CD4-positive, alpha-beta T cell (primary cell): Measurements from ENCODE around the gene ARHGEF33. TPM values are rescaled to one million over a fixed set of nuclear protein-coding genes. Genes with fewer than 3 reads are reported as not detected.

Source experiments
- ATAC-seq: fragments of 200-7000 bp; cut with Tn5 transposase; one replicate; pipeline ENCODE4 v1.10.0; 2022; ENCODE audit warnings: mild to moderate bottlenecking; ENCODE audit not compliant: poor library complexity
- CTCF ChIA-PET: fragments of 350-600 bp; sonication (Branson Sonifier 250); formaldehyde crosslinking; loops from one replicate; lab custom pipeline; 2021; ENCODE audit warnings: antibody characterized with exemption, inconsistent platforms; lab: Charles Lee
- POLR2A ChIA-PET: fragments of 350-600 bp; sonication (Branson Sonifier 250); formaldehyde crosslinking; loops from one replicate; lab custom pipeline; 2021; ENCODE audit warnings: antibody characterized with exemption, inconsistent platforms; lab: Charles Lee
- DNase-seq, 14 experiments: peaks; one replicate each; pipeline ENCODE4 v3.0.0-alpha.2; 2013 to 2020; ENCODE audit warnings: mixed read lengths in 2 of 14
- H3K27ac ChIP-seq, 2 donors: one replicate each; pipeline versions ENCODE4 v1.5.1 to v1.7.0; 2013; ENCODE audit warnings: low read length in 2 of 2, low read depth in 1 of 2, mild to moderate bottlenecking in 1 of 2
- H3K27me3 ChIP-seq, 2 experiments: 1 replicate in 1 of 2; 2 replicates in 1 of 2; pipeline versions ENCODE4 v1.6.1 to v1.7.0; 2013; ENCODE audit warnings: low read length in 2 of 2, control low read depth in 1 of 2, mild to moderate bottlenecking in 1 of 2, moderate library complexity in 1 of 2; ENCODE audit not compliant: insufficient read depth in 2 of 2, control insufficient read depth in 1 of 2
- H3K36me3 ChIP-seq: one replicate; pipeline ENCODE4 v1.6.1; 2013; ENCODE audit warnings: low read length, control low read depth; ENCODE audit not compliant: insufficient read depth
- H3K4me1 ChIP-seq: one replicate; pipeline ENCODE4 v1.6.1; 2013; ENCODE audit warnings: low read length, control low read depth; ENCODE audit not compliant: insufficient read depth
- H3K4me3 ChIP-seq: one replicate; pipeline ENCODE4 v1.5.1; 2013; ENCODE audit warnings: mild to moderate bottlenecking, low read length, moderate library complexity
- H3K9me3 ChIP-seq, 2 experiments: 1 replicate in 1 of 2; 2 replicates in 1 of 2; pipeline versions ENCODE4 v1.6.1 to v1.7.0; 2013; ENCODE audit warnings: low read length in 2 of 2, mild to moderate bottlenecking in 2 of 2, control low read depth in 1 of 2, moderate library complexity in 1 of 2; ENCODE audit not compliant: control insufficient read depth in 1 of 2, insufficient read depth in 1 of 2
- H3K27ac Mint-ChIP-seq: one replicate; pipeline ENCODE4 v1.8.0; 2020; ENCODE audit warnings: mixed read lengths
- H3K27me3 Mint-ChIP-seq: one replicate; pipeline ENCODE4 v1.8.0; 2021; ENCODE audit warnings: mixed read lengths
- H3K36me3 Mint-ChIP-seq: one replicate; pipeline ENCODE4 v1.8.0; 2021; ENCODE audit warnings: low read depth, mixed read lengths
- H3K4me1 Mint-ChIP-seq: one replicate; pipeline ENCODE4 v1.8.0; 2021; ENCODE audit warnings: low read depth, mixed read lengths
- H3K4me3 Mint-ChIP-seq: one replicate; pipeline ENCODE4 v1.8.0; 2020; ENCODE audit warnings: mild to moderate bottlenecking, mixed read lengths
- H3K9me3 Mint-ChIP-seq: one replicate; pipeline ENCODE4 v1.8.0; 2020; ENCODE audit warnings: mixed read lengths
- CTCF ChIP-seq: fragments of 200-600 bp; IDR thresholded peaks from one replicate; pipeline ENCODE4 v1.8.0; 2022; ENCODE audit warnings: antibody characterized with exemption, mild to moderate bottlenecking
- intact Hi-C, 2 experiments: fragments of 100-400 bp; cut with DNase I in 1 of 2; cut with micrococcal nuclease in 1 of 2; formaldehyde crosslinking; loops; one replicate each; pipeline versions ENCODE4 v1.15.1 to v1.9.0; 2023 to 2025; cut with DNase I, micrococcal nuclease
- total RNA-seq, 174 experiments: library from RNA in 2 of 174; stranded (reverse) in 2 of 174; gene quantifications; one replicate each; pipeline ENCODE4 v1.2.3 and lab custom pipeline; 2021 to 2026

ARHGEF33 gene
- total RNA-seq, 2 experiments from 2014 or later, result not detected

GRCh38 chr2:38988716-38989115, 99.0 kb downstream of the ARHGEF33 start:
- Histone ChIP-seq H3K9me3 (no peaks in the 10 kb centered on the region), H3K27ac (no peak overlapping the region), H3K4me3 (no peak overlapping the region), H3K27me3 (no peaks in the 10 kb centered on the region), H3K4me1 (no peaks in the 10 kb centered on the region), H3K36me3 (peaks cover 57% of the 10 kb centered on the region)
- no peak for ATAC-seq
- ChIA-PET CTCF (no interaction called here), POLR2A (no interaction called here)
- H3K9me3 Mint-ChIP-seq, result no peaks in the 10 kb centered on the region
- intact Hi-C loops, result no loop called here
- H3K4me1 Mint-ChIP-seq, result peaks cover 5% of the 10 kb centered on the region
- H3K36me3 Mint-ChIP-seq, result peaks cover 65% of the 10 kb centered on the region
- H3K27ac Mint-ChIP-seq, result no peak overlapping the region
- DNase-seq, result no peak
- H3K27me3 Mint-ChIP-seq, result no peaks in the 10 kb centered on the region
- no peak overlapping the region for H3K4me3 Mint-ChIP-seq
- TF ChIP-seq CTCF, result no peak

GRCh38 chr2:38991899-38992298, 102.2 kb downstream of the ARHGEF33 start:
- Histone ChIP-seq H3K36me3 (peaks cover 62% of the 10 kb centered on the region), H3K27ac (no peak overlapping the region), H3K4me3 (no peak overlapping the region), H3K27me3 (no peaks in the 10 kb centered on the region), H3K4me1 (no peaks in the 10 kb centered on the region), H3K9me3 (no peaks in the 10 kb centered on the region)
- peaks cover 78% of the 10 kb centered on the region for H3K36me3 Mint-ChIP-seq
- ATAC-seq (no peak), DNase-seq (no peak)
- H3K27ac Mint-ChIP-seq, result no peak overlapping the region
- peaks cover 5% of the 10 kb centered on the region for H3K4me1 Mint-ChIP-seq
- no peaks in the 10 kb centered on the region for H3K9me3 Mint-ChIP-seq
- H3K27me3 Mint-ChIP-seq, result no peaks in the 10 kb centered on the region
- intact Hi-C loops, result no loop called here
- TF ChIP-seq CTCF, result no peak
- H3K4me3 Mint-ChIP-seq, result no peak overlapping the region
- ChIA-PET CTCF (no interaction called here), POLR2A (no interaction called here)

- ChIA-PET CTCF (no interaction called here), POLR2A (no interaction called here)
- DNase-seq (peak in 3 of 14 experiments; percentile 1 to 16 (median 4)), ATAC-seq (no peak)
- no peaks in the 10 kb centered on the region for H3K27me3 Mint-ChIP-seq
- no peak for TF ChIP-seq CTCF
- Histone ChIP-seq H3K9me3 (no peaks in the 10 kb centered on the region), H3K4me1 (no peaks in the 10 kb centered on the region), H3K27me3 (no peaks in the 10 kb centered on the region), H3K4me3 (no peak overlapping the region), H3K36me3 (peaks cover 80% of the 10 kb centered on the region), H3K27ac (no peak overlapping the region)
- H3K4me1 Mint-ChIP-seq, result peaks cover under 1% of the 10 kb centered on the region
- no peaks in the 10 kb centered on the region for H3K9me3 Mint-ChIP-seq
- H3K27ac Mint-ChIP-seq, result no peak overlapping the region
- no peak overlapping the region for H3K4me3 Mint-ChIP-seq
- peaks cover 95% of the 10 kb centered on the region for H3K36me3 Mint-ChIP-seq
- intact Hi-C loops, result no loop called here
Observed at GRCh38 chr2:38997781-38998180, 108.1 kb downstream of the ARHGEF33 start.
